Subcutaneous abdominal adipose tissue (tissue), 5 donors: ENCODE data around the gene TBCD.

Experiments used
- H3K27ac ChIP-seq: one replicate; pipeline ENCODE4 v1.7.0; 2013; ENCODE audit warnings: low read depth, mild to moderate bottlenecking, inconsistent platforms, low read length, moderate library complexity
- H3K27me3 ChIP-seq, 5 donors: one replicate each; pipeline ENCODE4 v1.7.0; 2013; ENCODE audit warnings: low read length in 5 of 5, inconsistent platforms in 1 of 5; ENCODE audit not compliant: control insufficient read depth in 5 of 5, insufficient read depth in 4 of 5
- H3K36me3 ChIP-seq, 5 donors: one replicate each; pipeline ENCODE4 v1.7.0; 2013; ENCODE audit warnings: low read length in 5 of 5; ENCODE audit not compliant: control insufficient read depth in 5 of 5, insufficient read depth in 5 of 5
- H3K4me1 ChIP-seq, 5 donors: one replicate each; pipeline ENCODE4 v1.7.0; 2013; ENCODE audit warnings: low read length in 5 of 5, mild to moderate bottlenecking in 3 of 5, moderate library complexity in 1 of 5; ENCODE audit not compliant: control insufficient read depth in 5 of 5, insufficient read depth in 5 of 5
- H3K4me3 ChIP-seq, 5 donors: one replicate each; pipeline ENCODE4 v1.7.0; 2013; ENCODE audit warnings: low read length in 5 of 5, low read depth in 1 of 5
- H3K9ac ChIP-seq, 5 donors: one replicate each; pipeline ENCODE4 v1.7.0; 2013; ENCODE audit warnings: low read length in 5 of 5, mild to moderate bottlenecking in 4 of 5, moderate library complexity in 3 of 5
- H3K9me3 ChIP-seq, 5 donors: one replicate each; pipeline ENCODE4 v1.7.0; 2013; ENCODE audit warnings: low read length in 5 of 5; ENCODE audit not compliant: control insufficient read depth in 5 of 5
- donor health status: healthy.
- donor health status: healthy.
- donor health status: healthy.
- donor health status: healthy.
- donor health status: healthy.

Gene TBCD

DNA sequence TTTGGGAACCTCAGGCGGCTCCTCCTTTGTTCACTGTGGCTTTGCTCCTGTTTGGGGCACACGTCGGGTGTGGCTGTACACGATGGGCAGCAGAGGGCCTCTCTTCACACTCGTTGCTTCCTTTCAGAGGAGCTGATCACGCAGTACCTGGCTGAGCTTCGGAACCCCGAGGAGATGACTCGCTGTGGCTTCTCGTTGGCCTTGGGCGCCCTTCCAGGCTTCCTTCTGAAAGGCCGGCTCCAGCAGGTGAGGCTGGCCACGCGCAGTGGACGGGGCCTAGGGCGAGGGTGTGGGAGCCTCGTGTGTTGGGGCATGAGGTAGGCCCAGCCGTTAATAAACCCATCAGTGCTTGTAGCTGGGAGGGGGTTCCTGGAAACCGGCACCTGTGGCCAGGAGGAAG is 172.9 kb downstream of the TBCD start:
- Histone ChIP-seq H3K36me3 (peaks cover 3 to 83% (median 67%) of the 10 kb centered on the region in 5 donors), H3K4me3 (no peak overlapping the region), H3K9ac (no peak overlapping the region), H3K9me3 (no peaks in the 10 kb centered on the region), H3K27me3 (no peaks in the 10 kb centered on the region), H3K4me1 (peaks cover 0 to 2% (median 0%) of the 10 kb centered on the region in 5 donors), H3K27ac (no peak overlapping the region)

GRCh38 chr17:82925336-82925735 is 173.5 kb downstream of the TBCD start:
- no peak overlapping the region for H3K27ac ChIP-seq
- H3K36me3 ChIP-seq: peaks cover 3 to 86% (median 73%) of the 10 kb centered on the region in 5 donors
- H3K27me3 ChIP-seq: no peaks in the 10 kb centered on the region
- H3K9me3 ChIP-seq: no peaks in the 10 kb centered on the region
- no peak overlapping the region for H3K9ac ChIP-seq
- no peak overlapping the region for H3K4me3 ChIP-seq
- H3K4me1 ChIP-seq: peaks cover 0 to 2% (median 0%) of the 10 kb centered on the region in 5 donors

GRCh38 chr17:82926081-82926480 is 174.2 kb downstream of the TBCD start:
- Histone ChIP-seq H3K27ac (no peak overlapping the region), H3K9me3 (no peaks in the 10 kb centered on the region), H3K27me3 (no peaks in the 10 kb centered on the region), H3K4me3 (no peak overlapping the region), H3K4me1 (peaks cover 0 to 2% (median 0%) of the 10 kb centered on the region in 5 donors), H3K36me3 (peaks cover 3 to 93% (median 77%) of the 10 kb centered on the region in 5 donors), H3K9ac (no peak overlapping the region)

GRCh38 chr17:82926716-82927115 is 174.9 kb downstream of the TBCD start:
- peaks cover 3 to 96% (median 78%) of the 10 kb centered on the region in 5 donors for H3K36me3 ChIP-seq
- H3K9me3 ChIP-seq: no peaks in the 10 kb centered on the region
- no peak overlapping the region for H3K27ac ChIP-seq
- peaks cover 2 to 7% (median 4%) of the 10 kb centered on the region in 5 donors for H3K4me1 ChIP-seq
- H3K9ac ChIP-seq: no peak overlapping the region
- H3K4me3 ChIP-seq: no peak overlapping the region
- H3K27me3 ChIP-seq: no peaks in the 10 kb centered on the region

DNA sequence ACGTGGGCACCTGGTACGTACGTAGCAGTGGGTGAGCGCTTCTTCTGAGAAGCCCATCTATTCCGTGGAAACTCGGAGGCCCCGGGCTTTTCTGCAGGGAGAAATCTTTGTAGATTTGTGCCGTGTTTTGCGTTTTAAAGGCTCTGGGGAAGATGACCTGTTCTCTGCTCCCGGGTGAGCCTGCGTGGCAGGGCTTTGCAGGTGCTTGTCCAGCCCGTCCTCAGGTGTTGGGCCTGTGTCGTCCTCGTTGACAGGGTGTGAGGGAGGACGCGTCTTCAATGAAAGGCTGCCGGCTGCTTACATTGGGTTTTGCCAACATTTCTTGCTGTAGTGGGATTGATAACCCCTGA is 175.4 kb downstream of the TBCD start:
- H3K27me3 ChIP-seq: no peaks in the 10 kb centered on the region
- peaks cover 3 to 96% (median 78%) of the 10 kb centered on the region in 5 donors for H3K36me3 ChIP-seq
- no peaks in the 10 kb centered on the region for H3K9me3 ChIP-seq
- H3K9ac ChIP-seq: no peak overlapping the region
- peaks cover 5 to 12% (median 9%) of the 10 kb centered on the region in 5 donors for H3K4me1 ChIP-seq
- H3K4me3 ChIP-seq: no peak overlapping the region
- no peak overlapping the region for H3K27ac ChIP-seq

DNA sequence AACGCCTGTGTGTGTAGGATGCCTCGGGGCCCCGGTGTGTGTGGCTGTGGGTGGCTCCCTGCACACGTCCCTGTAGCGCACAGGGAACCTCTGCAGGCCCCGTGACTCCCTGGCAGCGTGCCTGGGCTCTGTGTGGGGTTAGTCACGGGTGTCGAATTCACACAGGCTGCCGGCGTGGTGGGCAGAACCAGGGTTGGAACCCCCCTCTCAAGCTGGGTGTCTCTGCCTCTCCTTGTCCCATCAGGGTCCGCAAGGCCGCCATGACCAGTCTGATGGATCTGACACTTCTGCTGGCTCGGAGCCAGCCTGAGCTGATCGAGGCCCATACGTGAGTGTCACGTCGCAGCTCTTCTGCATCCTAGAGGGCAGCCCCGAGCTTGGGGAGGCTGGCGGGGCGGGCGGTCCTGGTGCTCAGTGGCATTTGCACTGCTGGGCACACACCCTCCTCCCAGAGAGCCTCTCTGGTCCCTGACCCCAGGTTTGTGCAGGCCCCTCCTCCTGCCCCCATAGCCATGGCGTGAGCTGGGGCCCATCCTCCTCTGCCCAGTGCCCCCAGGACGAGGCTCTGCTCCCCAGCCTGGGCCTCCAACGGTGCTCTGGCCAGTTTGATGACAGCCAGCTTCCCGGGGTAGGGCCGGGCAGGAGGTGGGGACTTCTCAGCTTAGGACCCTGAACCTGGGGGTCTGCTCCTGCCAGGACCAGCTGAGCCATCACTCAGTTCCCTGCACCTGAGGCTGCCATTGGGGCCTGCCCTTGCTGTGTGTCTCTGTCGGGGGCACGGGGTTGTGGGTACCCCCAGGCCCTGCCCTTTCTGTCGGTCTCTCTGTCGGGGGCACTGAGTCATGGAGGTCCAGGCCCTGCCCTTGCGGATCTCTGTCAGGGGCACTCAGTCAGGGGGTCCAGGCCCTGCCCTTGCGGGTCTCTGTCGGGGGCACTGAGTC is 176.1 kb downstream of the TBCD start:
- Histone ChIP-seq H3K27ac (no peak overlapping the region), H3K9ac (no peak overlapping the region), H3K4me1 (peaks cover 5 to 12% (median 9%) of the 10 kb centered on the region in 5 donors), H3K27me3 (no peaks in the 10 kb centered on the region), H3K36me3 (peaks cover 3 to 97% (median 80%) of the 10 kb centered on the region in 5 donors), H3K4me3 (no peak overlapping the region), H3K9me3 (no peaks in the 10 kb centered on the region)

GRCh38 chr17:82929011-82929622 is 177.3 kb downstream of the TBCD start:
- Histone ChIP-seq H3K4me3 (no peak overlapping the region), H3K27me3 (no peaks in the 10 kb centered on the region), H3K9ac (no peak overlapping the region), H3K27ac (no peak overlapping the region), H3K4me1 (peaks cover 5 to 12% (median 9%) of the 10 kb centered on the region in 5 donors), H3K36me3 (peaks cover 3 to 98% (median 86%) of the 10 kb centered on the region in 5 donors), H3K9me3 (no peaks in the 10 kb centered on the region)

DNA sequence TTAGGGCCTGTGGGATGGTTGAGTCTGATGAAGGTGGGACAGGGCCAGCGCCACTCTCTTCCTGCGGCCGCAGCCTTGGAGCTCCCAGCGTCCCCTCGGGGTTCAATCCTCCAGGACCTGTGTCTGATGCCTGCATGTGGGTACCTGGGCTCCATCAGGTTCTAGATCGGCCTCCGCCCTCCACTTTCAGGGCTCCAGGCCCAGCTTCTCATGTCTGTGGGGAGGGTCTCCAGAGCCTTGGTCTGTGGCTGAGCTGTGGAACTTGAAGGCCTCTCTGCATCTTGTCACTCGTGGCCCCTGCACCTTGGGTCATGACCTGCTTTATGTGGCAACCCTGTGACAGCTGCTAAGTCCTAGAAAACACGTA is 177.8 kb downstream of the TBCD start:
- H3K9ac ChIP-seq: no peak overlapping the region
- peaks cover 3 to 97% (median 85%) of the 10 kb centered on the region in 5 donors for H3K36me3 ChIP-seq
- H3K27me3 ChIP-seq: no peaks in the 10 kb centered on the region
- peaks cover 5 to 12% (median 9%) of the 10 kb centered on the region in 5 donors for H3K4me1 ChIP-seq
- H3K27ac ChIP-seq: no peak overlapping the region
- no peak overlapping the region for H3K4me3 ChIP-seq
- no peaks in the 10 kb centered on the region for H3K9me3 ChIP-seq

DNA sequence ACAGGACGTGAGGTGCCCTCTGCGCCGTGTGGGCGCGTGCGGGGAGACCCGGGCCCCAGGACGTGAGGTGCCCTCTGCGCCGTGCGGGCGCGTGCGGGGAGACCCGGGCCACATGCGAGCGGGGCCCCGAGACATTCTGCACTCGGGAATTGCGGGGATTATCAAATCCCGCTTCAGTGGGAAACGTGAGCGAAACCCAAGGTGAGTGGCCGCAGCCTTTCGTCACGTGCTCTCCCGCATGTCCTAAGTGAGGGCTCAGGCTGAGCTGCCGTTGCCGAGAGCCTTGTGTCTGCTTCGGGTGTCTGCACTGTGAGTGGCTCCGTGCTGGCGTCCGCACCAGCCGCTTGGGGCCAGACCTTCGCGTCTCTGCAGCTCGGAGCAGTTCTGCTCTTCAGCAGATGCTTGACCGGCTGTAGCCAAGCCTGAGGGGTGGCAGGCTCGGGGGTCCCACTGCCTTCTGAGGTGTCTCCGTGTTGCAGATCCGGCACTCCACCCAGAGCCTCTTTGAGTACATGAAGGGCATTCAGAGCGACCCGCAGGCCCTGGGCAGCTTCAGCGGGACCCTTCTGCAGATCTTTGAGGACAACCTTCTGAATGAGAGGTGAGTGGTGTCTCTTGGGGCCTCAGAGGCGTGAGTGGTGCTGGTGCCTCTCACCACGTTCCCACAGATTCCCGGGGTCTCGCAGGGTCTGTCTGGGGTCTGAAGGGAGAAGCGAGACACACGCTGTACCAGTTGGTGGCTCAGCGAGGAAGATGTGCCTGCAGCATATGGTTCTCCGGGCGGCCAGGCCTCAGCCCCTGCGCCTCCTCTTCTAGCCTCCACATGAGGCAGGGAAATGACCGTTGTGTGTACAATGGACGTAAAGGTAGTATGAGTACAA is 178.4 kb downstream of the TBCD start:
- Histone ChIP-seq H3K9ac (no peak overlapping the region), H3K4me3 (no peak overlapping the region), H3K4me1 (peaks cover 5 to 12% (median 9%) of the 10 kb centered on the region in 5 donors), H3K27me3 (no peaks in the 10 kb centered on the region), H3K9me3 (no peaks in the 10 kb centered on the region), H3K27ac (no peak overlapping the region), H3K36me3 (peaks cover 3 to 97% (median 79%) of the 10 kb centered on the region in 5 donors)
